GM18873 (cell line): ENCODE data around the gene SFSWAP.
"Not testable (repeated sequence)": the region's sequence is repeated elsewhere in the genome, so short reads cannot be mapped to it uniquely, and the experiment has no call there.

Source experiments
- ATAC-seq: cut with Tn5 transposase; IDR thresholded peaks from one replicate; pipeline ENCODE4 v1.9.1; 2021; ENCODE audit warnings: mild to moderate bottlenecking, moderate library complexity, moderate number of reproducible peaks; ENCODE audit not compliant: unreplicated experiment, low FRiP score

Gene SFSWAP

GRCh38 chr12:131801254-131801866 is 90.5 kb downstream of the SFSWAP start:
- ATAC-seq: no peak

GRCh38 chr12:131803961-131804521 is 93.2 kb downstream of the SFSWAP start:
- no peak for ATAC-seq

- no peak for ATAC-seq
Observed at GRCh38 chr12:131805421-131805820, 94.5 kb downstream of the SFSWAP start.

- ATAC-seq: no peak
Observed at GRCh38 chr12:131806674-131807073, 95.8 kb downstream of the SFSWAP start.

DNA sequence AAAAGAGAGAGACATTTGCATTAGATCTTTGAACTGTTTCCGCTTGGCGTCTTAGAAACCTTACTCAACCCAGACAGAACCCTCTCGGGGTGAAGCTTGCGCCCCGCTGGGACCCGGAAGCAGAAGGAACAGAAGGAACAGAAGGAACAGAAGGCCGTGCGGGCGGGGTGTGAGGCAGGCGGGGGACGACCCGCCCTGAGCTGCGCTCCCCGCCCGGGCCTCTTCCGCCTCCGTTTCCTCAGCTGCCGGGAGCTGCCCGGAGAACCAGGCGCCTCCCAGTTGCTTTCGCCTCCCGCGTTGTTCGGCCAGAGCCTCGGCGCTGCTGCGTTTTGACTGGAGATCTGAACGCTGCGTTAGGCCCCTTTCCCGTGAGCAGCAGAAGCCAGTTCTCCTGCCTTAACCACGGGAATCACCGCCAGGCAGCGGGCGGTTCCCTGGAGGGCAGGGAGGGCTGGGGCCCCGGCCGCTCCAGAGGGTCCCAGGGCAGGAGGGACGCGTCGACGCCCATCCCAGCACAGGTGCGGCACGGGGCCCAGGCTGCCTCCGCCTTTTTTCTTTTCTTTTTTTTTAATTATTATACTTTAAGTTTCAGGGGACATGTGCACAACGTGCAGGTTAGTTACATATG is 98.0 kb downstream of the SFSWAP start:
- ATAC-seq: no peak

- ATAC-seq: not testable (repeated sequence)
Observed at GRCh38 chr12:131809476-131810254, 98.8 kb downstream of the SFSWAP start.

- no peak for ATAC-seq
Observed at GRCh38 chr12:131810726-131811125, 99.8 kb downstream of the SFSWAP start.

GRCh38 chr12:131815131-131815530 is 104.2 kb downstream of the SFSWAP start:
- no peak for ATAC-seq

DNA sequence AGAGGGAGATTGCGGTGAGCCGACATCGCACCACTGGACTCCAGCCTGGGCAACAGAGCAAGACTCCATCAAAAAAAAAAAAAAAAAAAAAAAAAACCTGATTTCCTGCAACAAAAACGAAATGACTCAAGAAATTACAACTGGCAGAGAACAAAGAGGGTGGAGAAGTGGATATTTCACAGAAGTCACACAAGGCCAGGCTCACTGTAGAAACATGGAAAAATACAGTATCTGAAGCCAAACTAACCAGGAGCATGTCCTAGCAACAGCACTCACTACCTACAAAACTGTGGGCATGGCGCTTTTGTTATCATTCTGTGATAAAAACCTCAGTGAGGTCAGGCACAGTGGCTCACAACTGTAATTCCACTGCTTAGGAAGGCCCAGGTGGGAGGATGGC is 105.6 kb downstream of the SFSWAP start:
- no peak for ATAC-seq

- no peak for ATAC-seq
Observed at GRCh38 chr12:131817241-131817640, 106.4 kb downstream of the SFSWAP start.

- ATAC-seq: no peak
Observed at GRCh38 chr12:131818821-131819585, 108.1 kb downstream of the SFSWAP start.

DNA sequence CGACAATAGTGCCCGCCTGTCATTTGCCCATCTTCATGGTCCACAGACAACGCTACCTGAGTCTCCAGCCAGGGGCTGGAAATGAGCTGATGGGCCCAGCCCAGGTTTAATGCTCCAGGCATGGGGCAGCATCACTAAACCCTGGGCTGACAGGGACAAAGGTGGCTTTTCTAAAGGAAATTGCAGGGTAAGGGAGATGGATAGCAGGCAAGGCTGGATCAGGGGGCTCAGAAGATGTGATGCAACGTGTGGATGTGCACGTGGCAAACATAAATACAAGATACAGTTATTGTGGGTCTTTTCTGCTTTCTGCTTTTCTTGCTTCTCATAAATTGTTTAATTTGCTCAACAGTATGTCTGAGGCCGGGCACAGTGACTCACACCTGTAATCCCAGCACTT is 113.6 kb downstream of the SFSWAP start:
- no peak for ATAC-seq

- no peak for ATAC-seq
Observed at GRCh38 chr12:131825146-131825892, 114.4 kb downstream of the SFSWAP start.

- no peak for ATAC-seq
Observed at GRCh38 chr12:131826097-131826928, 115.4 kb downstream of the SFSWAP start.

DNA sequence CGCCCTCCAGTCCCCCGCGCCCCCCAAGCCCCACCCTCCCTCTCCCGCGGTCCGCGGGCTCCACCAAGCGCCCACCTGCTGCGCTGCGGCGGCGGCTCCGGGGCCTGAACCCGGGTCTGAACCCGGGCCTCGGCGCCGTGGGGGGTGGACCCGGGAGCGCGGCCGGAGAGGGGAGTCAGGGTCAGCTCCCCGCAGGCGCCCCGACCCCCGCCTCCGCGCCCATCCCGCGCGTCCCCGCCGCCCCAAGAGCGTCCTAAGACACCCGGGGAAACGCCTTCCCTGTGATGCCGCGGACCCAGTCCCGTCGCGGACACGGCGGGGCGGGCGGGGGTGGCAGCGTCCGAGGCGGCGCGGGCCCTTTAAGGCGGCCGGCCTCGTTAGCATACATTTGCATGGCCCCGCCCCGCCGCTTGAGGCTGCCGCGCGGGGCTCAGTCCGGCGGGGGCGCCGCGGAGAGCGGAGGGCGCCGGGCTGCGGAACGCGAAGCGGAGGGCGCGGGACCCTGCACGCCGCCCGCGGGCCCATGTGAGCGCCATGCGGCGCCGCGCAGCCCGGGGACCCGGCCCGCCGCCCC is 117.2 kb downstream of the SFSWAP start, which contains the start of gene MMP17:
Gene MMP17, plus strand, starts transcription at position 433 of the 574 bp plus-strand sequence. Its CDS starts 102 bp downstream, at position 535.
- ATAC-seq: no peak

- ATAC-seq: no peak
Observed at GRCh38 chr12:131828671-131829355, 117.9 kb downstream of the SFSWAP start.

- ATAC-seq: no peak
Observed at GRCh38 chr12:131829356-131829747, 118.5 kb downstream of the SFSWAP start.

- ATAC-seq: no peak
Observed at GRCh38 chr12:131829791-131830334, 119.0 kb downstream of the SFSWAP start.
